HG02798 (cell line): Measurements from ENCODE around the gene PUM1.
"Not testable (repeated sequence)": the region's sequence is repeated elsewhere in the genome, so short reads cannot be mapped to it uniquely, and the experiment has no call there.

Experiments
- ATAC-seq: cut with Tn5 transposase; IDR thresholded peaks from one replicate; pipeline ENCODE4 v1.9.1; 2021; ENCODE audit warnings: mild to moderate bottlenecking; ENCODE audit not compliant: unreplicated experiment, poor library complexity

Gene PUM1

GRCh38 chr1:30935758-30936157, 129.8 kb downstream of the PUM1 start:
- not testable (repeated sequence) for ATAC-seq

GRCh38 chr1:30934613-30935012, 130.9 kb downstream of the PUM1 start:
- no peak for ATAC-seq

GRCh38 chr1:30933874-30934252, 131.7 kb downstream of the PUM1 start:
- ATAC-seq, result no peak

- no peak for ATAC-seq
Measured at GRCh38 chr1:30930631-30931173, 134.8 kb downstream of the PUM1 start.

- ATAC-seq, result no peak
Measured at GRCh38 chr1:30929944-30930525, 135.5 kb downstream of the PUM1 start.

- no peak for ATAC-seq
Measured at GRCh38 chr1:30929135-30929889, 136.2 kb downstream of the PUM1 start.

- no peak for ATAC-seq
Measured at GRCh38 chr1:30928789-30929134, 136.8 kb downstream of the PUM1 start.

GRCh38 chr1:30928171-30928570, 137.3 kb downstream of the PUM1 start:
- no peak for ATAC-seq

- ATAC-seq, result no peak
Measured at GRCh38 chr1:30927448-30927847, 138.1 kb downstream of the PUM1 start.

GRCh38 chr1:30923597-30923996, 141.9 kb downstream of the PUM1 start:
- ATAC-seq, result no peak

- no peak for ATAC-seq
Measured at GRCh38 chr1:30920827-30921226, 144.7 kb downstream of the PUM1 start.

- ATAC-seq, result no peak
Measured at GRCh38 chr1:30919025-30919881, 146.3 kb downstream of the PUM1 start.

GRCh38 chr1:30916296-30916695, 149.2 kb downstream of the PUM1 start:
- ATAC-seq, result no peak

GRCh38 chr1:30915491-30916230, 149.9 kb downstream of the PUM1 start:
- ATAC-seq, result no peak

- ATAC-seq, result no peak
Measured at GRCh38 chr1:30914931-30915330, 150.6 kb downstream of the PUM1 start.

- no peak for ATAC-seq
Measured at GRCh38 chr1:30914587-30914922, 151.0 kb downstream of the PUM1 start.

GRCh38 chr1:30912913-30913652, 152.4 kb downstream of the PUM1 start:
- ATAC-seq, result no peak

- ATAC-seq, result no peak
Measured at GRCh38 chr1:30912224-30912623, 153.3 kb downstream of the PUM1 start.

GRCh38 chr1:30911059-30911954, 154.2 kb downstream of the PUM1 start:
- ATAC-seq, result no peak
